Mesendoderm (in vitro differentiated cells): Measurements from ENCODE around the gene FAM229A. TPM values are rescaled to one million over a fixed set of nuclear protein-coding genes. Genes with fewer than 3 reads are reported as not detected.

Experiments used
- DNase-seq: peaks from one replicate; pipeline ENCODE4 v3.0.0; 2013
- H2AK5ac ChIP-seq: 2 replicates; pipeline ENCODE4 v1.6.1; 2013; ENCODE audit warnings: low read length, inconsistent platforms
- H2BK120ac ChIP-seq: 2 replicates; pipeline ENCODE4 v1.6.1; 2013; ENCODE audit warnings: low read depth, mild to moderate bottlenecking, low read length, moderate library complexity, mixed read lengths
- H2BK15ac ChIP-seq: replicated peaks from 2 replicates; pipeline ENCODE4 v1.6.1; 2013; ENCODE audit warnings: low read depth, mild to moderate bottlenecking, moderate library complexity
- H2BK5ac ChIP-seq: 2 replicates; pipeline ENCODE4 v1.6.1; 2013; ENCODE audit warnings: low read length, inconsistent platforms
- H3K18ac ChIP-seq: 2 replicates; pipeline ENCODE4 v1.6.1; 2013; ENCODE audit warnings: mild to moderate bottlenecking, low read length, mixed read lengths
- H3K23ac ChIP-seq: one replicate; pipeline ENCODE4 v1.6.1; 2013; ENCODE audit warnings: low read length
- H3K27ac ChIP-seq: 2 replicates; pipeline ENCODE4 v1.5.1; 2013; ENCODE audit warnings: low read depth, mild to moderate bottlenecking, inconsistent platforms, low read length, moderate library complexity
- H3K27me3 ChIP-seq: 2 replicates; pipeline ENCODE4 v1.6.1; 2013; ENCODE audit warnings: low read length, control low read depth, mild to moderate bottlenecking, inconsistent platforms; ENCODE audit not compliant: insufficient read depth, poor library complexity
- H3K36me3 ChIP-seq: 2 replicates; pipeline ENCODE4 v1.6.1; 2013; ENCODE audit warnings: low read length, inconsistent platforms; ENCODE audit not compliant: control insufficient read depth, insufficient read depth
- H3K4ac ChIP-seq: one replicate; pipeline ENCODE4 v1.6.1; 2013; ENCODE audit warnings: low read depth, mild to moderate bottlenecking, low read length, moderate library complexity
- H3K4me1 ChIP-seq: 2 replicates; pipeline ENCODE4 v1.6.1; 2013; ENCODE audit warnings: low read depth, low read length, inconsistent platforms; ENCODE audit not compliant: control insufficient read depth
- H3K4me2 ChIP-seq: 2 replicates; pipeline ENCODE4 v1.6.1; 2013; ENCODE audit warnings: low read length
- H3K4me3 ChIP-seq: 2 replicates; pipeline ENCODE4 v1.5.1; 2013; ENCODE audit warnings: mild to moderate bottlenecking, low read length
- H3K56ac ChIP-seq: one replicate; pipeline ENCODE4 v1.6.1; 2013; ENCODE audit warnings: low read length
- H3K79me1 ChIP-seq: 2 replicates; pipeline ENCODE4 v1.6.1; 2013; ENCODE audit warnings: low read length, inconsistent platforms
- H3K79me2 ChIP-seq: 2 replicates; pipeline ENCODE4 v1.6.1; 2013; ENCODE audit warnings: mild to moderate bottlenecking, low read length; ENCODE audit not compliant: control insufficient read depth, insufficient read depth
- H3K9ac ChIP-seq: 2 replicates; pipeline ENCODE4 v1.6.1; 2013; ENCODE audit warnings: low read length, inconsistent platforms
- H4K5ac ChIP-seq: one replicate; pipeline ENCODE4 v1.6.1; 2013; ENCODE audit warnings: low read length
- H4K8ac ChIP-seq: one replicate; pipeline ENCODE4 v1.6.1; 2013; ENCODE audit warnings: low read depth, mild to moderate bottlenecking, control low read depth, low read length, moderate library complexity
- WGBS: extraction: QIAGEN DNeasy Blood & Tissue Kit; methylation state at CpG from one replicate; pipeline ENCODE4 v1.1.7; 2013; ENCODE audit warnings: low lambda C conversion rate, missing lambda C conversion rate; ENCODE audit not compliant: insufficient coverage; ENCODE audit errors: extremely low coverage; 5-methylcytosine and 5-hydroxymethylcytosine counted together
- polyA plus RNA-seq, 2 experiments: library from polyadenylated mRNA; stranded (reverse); fragments of 200-250 nt; gene quantifications; one replicate each; pipeline ENCODE4 v1.2.3, GENCODE V29; 2013

The FAM229A gene
- polyA plus RNA-seq (2013, experiment 1 of 2) = 1.8 TPM
- 1.6 TPM for polyA plus RNA-seq (2013, experiment 2 of 2)

- WGBS = no CpG with 5 or more reads among the region's 17 CpGs
- Histone ChIP-seq H3K4me1 (peaks cover 1% of the 10 kb centered on the region), H3K9ac (peak within 1 kb of the TSS; percentile 68), H3K36me3 (peaks cover 19% of the 10 kb centered on the region), H2BK15ac (no peak within 1 kb of the TSS), H2BK5ac (no peak within 1 kb of the TSS), H2BK120ac (no peak within 1 kb of the TSS), H3K56ac (peak within 1 kb of the TSS; percentile 70), H4K8ac (no peak within 1 kb of the TSS), H3K4me2 (peak within 1 kb of the TSS; percentile 7), H3K4ac (no peak within 1 kb of the TSS), H3K27me3 (no peaks in the 10 kb centered on the region), H3K4me3 (no peak within 1 kb of the TSS), H3K27ac (no peak within 1 kb of the TSS), H3K79me1 (no peaks in the 10 kb centered on the region), H4K5ac (no peak within 1 kb of the TSS), H3K79me2 (no peaks in the 10 kb centered on the region), H2AK5ac (no peak within 1 kb of the TSS), H3K23ac (peak within 1 kb of the TSS; percentile 24), H3K18ac (no peak within 1 kb of the TSS)
- no peak for DNase-seq
Measured at GRCh38 chr1:32362474-32363313, at the start of gene FAM229A, which contains the start of gene TSSK3. TSS of gene FAM229A (minus strand) at chr1:32362485. CDS start at chr1:32362091, 394 bp downstream. TSS of gene TSSK3 (plus strand) at chr1:32362539. CDS start at chr1:32362702, 163 bp downstream.

- no peak overlapping the region for H2AK5ac ChIP-seq
- no peaks in the 10 kb centered on the region for H3K4me1 ChIP-seq
- H3K23ac ChIP-seq = no peak overlapping the region
- H2BK120ac ChIP-seq = no peak overlapping the region
- H3K27ac ChIP-seq = no peak overlapping the region
- H2BK5ac ChIP-seq = no peak overlapping the region
- H3K9ac ChIP-seq = no peak overlapping the region
- H2BK15ac ChIP-seq = no peak overlapping the region
- no peaks in the 10 kb centered on the region for H3K36me3 ChIP-seq
- H3K79me1 ChIP-seq = no peaks in the 10 kb centered on the region
- no peak overlapping the region for H3K4me3 ChIP-seq
- no peaks in the 10 kb centered on the region for H3K27me3 ChIP-seq
- H4K8ac ChIP-seq = no peak overlapping the region
- no peak overlapping the region for H3K4me2 ChIP-seq
- H3K79me2 ChIP-seq = no peaks in the 10 kb centered on the region
- no peak for DNase-seq
- no peak overlapping the region for H3K4ac ChIP-seq
- H3K18ac ChIP-seq = no peak overlapping the region
- H4K5ac ChIP-seq = no peak overlapping the region
- H3K56ac ChIP-seq = no peak overlapping the region
Measured at GRCh38 chr1:32411261-32411660, 49.0 kb upstream of the FAM229A start.

DNA sequence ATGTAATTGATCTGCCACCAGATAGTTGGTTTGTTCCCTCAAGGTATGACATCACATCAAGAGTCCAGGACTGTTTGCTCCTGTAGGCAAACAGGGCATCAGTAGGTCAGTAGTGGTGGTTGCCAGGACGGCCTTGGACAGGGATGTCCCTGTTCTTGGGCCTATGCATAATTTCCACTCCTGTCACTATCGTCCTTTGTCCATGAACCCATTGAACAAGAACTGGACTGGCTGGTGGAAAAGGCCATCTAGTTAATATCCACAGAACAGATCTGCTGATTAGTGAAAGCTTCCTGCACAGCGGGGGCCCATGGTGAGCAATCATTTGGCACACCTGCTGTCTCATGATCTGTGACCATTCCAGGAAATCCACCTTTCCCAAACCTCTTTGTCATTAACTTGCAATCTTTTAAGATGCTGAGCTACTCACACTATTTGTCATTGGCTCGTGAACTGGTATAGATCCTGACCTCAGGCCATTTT lies 44.4 kb upstream of the FAM229A start:
- WGBS = no CpG with 5 or more reads among the region's 4 CpGs
- no peaks in the 10 kb centered on the region for H3K36me3 ChIP-seq
- no peak overlapping the region for H4K8ac ChIP-seq
- H3K4me1 ChIP-seq = no peaks in the 10 kb centered on the region
- H3K4me3 ChIP-seq = no peak overlapping the region
- H3K27me3 ChIP-seq = no peaks in the 10 kb centered on the region
- no peaks in the 10 kb centered on the region for H3K79me2 ChIP-seq
- H2BK120ac ChIP-seq = no peak overlapping the region
- no peak overlapping the region for H2BK5ac ChIP-seq
- H2AK5ac ChIP-seq = no peak overlapping the region
- H2BK15ac ChIP-seq = no peak overlapping the region
- no peak for DNase-seq
- H3K9ac ChIP-seq = no peak overlapping the region
- H3K56ac ChIP-seq = no peak overlapping the region
- no peak overlapping the region for H4K5ac ChIP-seq
- H3K18ac ChIP-seq = no peak overlapping the region
- no peak overlapping the region for H3K23ac ChIP-seq
- no peaks in the 10 kb centered on the region for H3K79me1 ChIP-seq
- H3K27ac ChIP-seq = no peak overlapping the region
- H3K4me2 ChIP-seq = no peak overlapping the region
- H3K4ac ChIP-seq = no peak overlapping the region

DNA sequence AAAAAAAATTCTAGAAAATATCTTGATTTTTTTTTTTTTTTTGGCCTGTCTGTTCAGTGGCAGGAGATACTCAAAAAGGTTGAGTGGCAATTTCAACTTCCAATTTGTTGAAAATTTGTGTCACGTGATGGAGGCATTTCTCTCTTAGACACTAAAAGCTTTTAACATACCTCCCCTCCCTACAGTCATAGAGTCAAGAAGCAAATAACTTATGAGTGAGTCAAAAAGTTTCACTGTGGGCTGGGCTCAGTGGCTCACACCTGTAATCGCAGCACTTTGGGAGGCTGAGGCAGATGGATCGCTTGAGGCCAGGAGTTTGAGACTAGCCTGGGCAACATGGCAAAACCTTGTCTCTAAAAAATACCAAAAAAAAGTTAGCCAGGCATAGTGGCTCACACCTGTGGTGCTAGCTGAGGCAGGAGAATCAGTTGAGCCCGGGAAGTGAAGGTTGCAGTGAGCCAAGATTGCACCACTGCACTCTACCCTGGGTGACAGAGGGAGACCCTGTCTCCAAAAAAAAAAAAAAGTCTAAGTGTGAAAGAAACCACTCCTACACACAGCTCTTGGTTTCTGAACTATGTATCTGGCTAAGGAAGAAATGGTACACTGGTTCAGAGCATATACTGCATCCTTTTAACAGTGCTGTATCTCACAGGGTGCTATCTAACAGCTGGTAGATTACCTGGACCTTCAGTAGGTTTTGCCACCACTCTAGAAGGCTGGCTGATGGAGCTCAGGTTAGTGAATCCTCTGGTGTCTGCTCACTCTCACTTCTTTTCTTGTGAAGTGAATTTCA lies 43.6 kb upstream of the FAM229A start:
- no peak overlapping the region for H4K5ac ChIP-seq
- H4K8ac ChIP-seq = no peak overlapping the region
- no peak overlapping the region for H2BK5ac ChIP-seq
- H3K27ac ChIP-seq = no peak overlapping the region
- no peaks in the 10 kb centered on the region for H3K4me1 ChIP-seq
- WGBS = no CpG with 5 or more reads among the region's 4 CpGs
- H2AK5ac ChIP-seq = no peak overlapping the region
- no peaks in the 10 kb centered on the region for H3K79me1 ChIP-seq
- no peak overlapping the region for H3K23ac ChIP-seq
- H2BK15ac ChIP-seq = no peak overlapping the region
- H3K56ac ChIP-seq = no peak overlapping the region
- no peaks in the 10 kb centered on the region for H3K27me3 ChIP-seq
- H3K18ac ChIP-seq = no peak overlapping the region
- H3K79me2 ChIP-seq = no peaks in the 10 kb centered on the region
- H3K9ac ChIP-seq = no peak overlapping the region
- no peaks in the 10 kb centered on the region for H3K36me3 ChIP-seq
- peak; percentile 24 for DNase-seq
- H3K4me2 ChIP-seq = no peak overlapping the region
- H2BK120ac ChIP-seq = no peak overlapping the region
- no peak overlapping the region for H3K4me3 ChIP-seq
- H3K4ac ChIP-seq = no peak overlapping the region

GRCh38 chr1:32404946-32405345 lies 42.7 kb upstream of the FAM229A start:
- Histone ChIP-seq H3K18ac (no peak overlapping the region), H4K8ac (no peak overlapping the region), H3K4me1 (no peaks in the 10 kb centered on the region), H3K4me2 (no peak overlapping the region), H3K36me3 (no peaks in the 10 kb centered on the region), H3K23ac (no peak overlapping the region), H3K27ac (no peak overlapping the region), H3K56ac (no peak overlapping the region), H2BK15ac (no peak overlapping the region), H3K9ac (no peak overlapping the region), H3K4me3 (no peak overlapping the region), H3K79me1 (no peaks in the 10 kb centered on the region), H3K4ac (no peak overlapping the region), H2AK5ac (no peak overlapping the region), H2BK5ac (no peak overlapping the region), H2BK120ac (no peak overlapping the region), H4K5ac (no peak overlapping the region), H3K27me3 (no peaks in the 10 kb centered on the region), H3K79me2 (no peaks in the 10 kb centered on the region)
- DNase-seq = no peak
- WGBS = no CpG with 5 or more reads among the region's 2 CpGs
